MM.1S (cell line): Measurements from ENCODE around the gene RND3.

Experiments used
- DNase-seq: peaks from one replicate; pipeline ENCODE4 v3.0.0-alpha.2; 2015
- H2AFZ ChIP-seq: fragments of 300-600 bp; sonication (generic); 2 replicates; pipeline ENCODE4 v1.6.0; 2016; ENCODE audit warnings: antibody characterized with exemption, low read length
- H3F3A ChIP-seq: fragments of 300-600 bp; sonication (generic); 2 replicates; pipeline ENCODE4 v1.6.1; 2016; ENCODE audit warnings: mild to moderate bottlenecking, antibody characterized with exemption, low read length, moderate library complexity, mixed read lengths; ENCODE audit not compliant: insufficient read depth
- H3K27ac ChIP-seq: fragments of 300-600 bp; sonication (generic); 2 replicates; pipeline ENCODE4 v1.5.1; 2016; ENCODE audit warnings: mild to moderate bottlenecking, low read length
- H3K27me3 ChIP-seq: fragments of 300-600 bp; sonication (generic); replicated peaks from 2 replicates; pipeline ENCODE4 v1.6.0; 2016; ENCODE audit warnings: low read length; ENCODE audit not compliant: insufficient read depth
- H3K36me3 ChIP-seq: fragments of 300-600 bp; sonication (generic); replicated peaks from 2 replicates; pipeline ENCODE4 v1.6.1; 2016; ENCODE audit warnings: mild to moderate bottlenecking, low read length, mixed read lengths; ENCODE audit not compliant: insufficient read depth
- H3K4me1 ChIP-seq: fragments of 300-600 bp; sonication (generic); 2 replicates; pipeline ENCODE4 v1.6.1; 2016; ENCODE audit warnings: low read length, mixed read lengths
- H3K4me2 ChIP-seq: fragments of 300-600 bp; sonication (generic); 2 replicates; pipeline ENCODE4 v1.6.0; 2016; ENCODE audit warnings: low read depth, low read length
- H3K4me3 ChIP-seq: fragments of 300-600 bp; sonication (generic); 2 replicates; pipeline ENCODE4 v1.5.1; 2016; ENCODE audit warnings: low read length, mixed read lengths
- H3K79me2 ChIP-seq: fragments of 300-600 bp; sonication (generic); 2 replicates; pipeline ENCODE4 v1.6.1; 2016; ENCODE audit warnings: mixed run types, low read length, mixed read lengths
- H3K9ac ChIP-seq: fragments of 300-600 bp; sonication (generic); 2 replicates; pipeline ENCODE4 v1.6.1; 2016; ENCODE audit warnings: low read length, mixed read lengths
- H3K9me2 ChIP-seq: fragments of 300-600 bp; sonication (generic); replicated peaks from 2 replicates; pipeline ENCODE4 v1.6.1; 2016; ENCODE audit warnings: mild to moderate bottlenecking, low read length, mixed read lengths; ENCODE audit not compliant: insufficient read depth
- H3K9me3 ChIP-seq: fragments of 300-600 bp; sonication (generic); replicated peaks from 2 replicates; pipeline ENCODE4 v1.6.1; 2016; ENCODE audit warnings: mild to moderate bottlenecking, low read length, mixed read lengths; ENCODE audit not compliant: insufficient read depth
- H4K20me1 ChIP-seq: fragments of 300-600 bp; sonication (generic); 2 replicates; pipeline ENCODE4 v1.6.1; 2016; ENCODE audit warnings: mild to moderate bottlenecking, low read length, moderate library complexity, mixed read lengths; ENCODE audit not compliant: insufficient read depth
- EZH2 ChIP-seq: fragments of 300-600 bp; sonication (generic); optimal IDR thresholded peaks from 2 replicates; pipeline ENCODE3; 2017; ENCODE audit warnings: low read depth, mild to moderate bottlenecking, antibody characterized with exemption, low read length, mixed read lengths
- EZH2phosphoT487 ChIP-seq: fragments of 300-600 bp; sonication (generic); IDR thresholded peaks from 2 replicates; pipeline ENCODE4 v1.6.1; 2018; ENCODE audit warnings: antibody characterized with exemption, low read length
- TF ChIP-seq, protein P1 (sequence below): fragments of 300-600 bp; sonication (generic); IDR thresholded peaks from 2 replicates; pipeline ENCODE4 v1.5.1; 2016; ENCODE audit warnings: antibody characterized with exemption, low read length, mixed read lengths

RND3 gene

DNA sequence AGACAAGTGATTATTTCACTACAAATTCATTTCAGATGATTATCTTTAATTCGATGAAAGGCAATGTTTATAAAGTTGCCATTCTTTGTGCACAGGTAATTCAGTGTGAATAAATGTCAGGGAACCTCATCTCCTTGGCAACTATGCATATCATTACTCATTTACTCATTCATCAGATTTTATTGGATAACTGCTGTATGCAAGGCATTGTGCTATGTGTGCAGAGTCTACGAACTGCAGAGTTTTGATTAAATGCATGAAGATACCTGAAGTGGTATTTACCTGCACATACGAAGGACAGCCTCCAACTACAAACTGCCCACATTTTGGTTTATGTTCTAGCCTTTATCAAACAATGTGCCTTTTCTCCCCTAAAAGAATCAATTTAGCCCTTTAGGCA is 3.5 kb downstream of the RND3 start:
- Histone ChIP-seq H3K9ac (no peak overlapping the region), H3K4me2 (no peak overlapping the region), H3F3A (peaks cover 11% of the 10 kb centered on the region)

DNA sequence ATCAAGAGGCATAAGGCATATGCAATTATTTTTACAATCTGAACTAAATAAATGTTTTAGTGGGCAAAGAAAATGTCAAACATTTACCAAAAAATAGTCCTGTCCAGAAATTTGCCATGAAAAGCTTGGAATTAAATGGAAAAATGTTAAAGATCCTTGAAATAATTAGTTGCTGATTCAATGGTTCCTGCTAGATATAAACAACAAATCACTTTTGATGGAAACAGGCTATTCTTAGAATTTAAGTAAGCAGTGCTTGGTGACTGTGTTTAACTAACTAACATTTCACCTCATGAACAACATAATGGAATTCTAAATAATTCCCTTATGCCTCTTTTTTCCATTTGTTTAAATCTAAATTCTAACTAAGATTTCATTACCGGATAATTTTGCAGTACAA is 3.9 kb downstream of the RND3 start:
- Histone ChIP-seq H3K4me3 (no peak overlapping the region), H3K9ac (no peak overlapping the region), H3K9me3 (no peaks in the 10 kb centered on the region), H4K20me1 (no peaks in the 10 kb centered on the region), H3F3A (peaks cover 11% of the 10 kb centered on the region), H2AFZ (no peak overlapping the region), H3K27ac (no peak overlapping the region), H3K27me3 (no peaks in the 10 kb centered on the region), H3K79me2 (peaks cover 14% of the 10 kb centered on the region), H3K36me3 (no peaks in the 10 kb centered on the region), H3K4me2 (no peak overlapping the region), H3K9me2 (no peaks in the 10 kb centered on the region), H3K4me1 (peaks cover 8% of the 10 kb centered on the region)
- TF ChIP-seq, protein P1, sequence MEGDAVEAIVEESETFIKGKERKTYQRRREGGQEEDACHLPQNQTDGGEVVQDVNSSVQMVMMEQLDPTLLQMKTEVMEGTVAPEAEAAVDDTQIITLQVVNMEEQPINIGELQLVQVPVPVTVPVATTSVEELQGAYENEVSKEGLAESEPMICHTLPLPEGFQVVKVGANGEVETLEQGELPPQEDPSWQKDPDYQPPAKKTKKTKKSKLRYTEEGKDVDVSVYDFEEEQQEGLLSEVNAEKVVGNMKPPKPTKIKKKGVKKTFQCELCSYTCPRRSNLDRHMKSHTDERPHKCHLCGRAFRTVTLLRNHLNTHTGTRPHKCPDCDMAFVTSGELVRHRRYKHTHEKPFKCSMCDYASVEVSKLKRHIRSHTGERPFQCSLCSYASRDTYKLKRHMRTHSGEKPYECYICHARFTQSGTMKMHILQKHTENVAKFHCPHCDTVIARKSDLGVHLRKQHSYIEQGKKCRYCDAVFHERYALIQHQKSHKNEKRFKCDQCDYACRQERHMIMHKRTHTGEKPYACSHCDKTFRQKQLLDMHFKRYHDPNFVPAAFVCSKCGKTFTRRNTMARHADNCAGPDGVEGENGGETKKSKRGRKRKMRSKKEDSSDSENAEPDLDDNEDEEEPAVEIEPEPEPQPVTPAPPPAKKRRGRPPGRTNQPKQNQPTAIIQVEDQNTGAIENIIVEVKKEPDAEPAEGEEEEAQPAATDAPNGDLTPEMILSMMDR = no peak
- no peak for TF ChIP-seq EZH2phosphoT487
- TF ChIP-seq EZH2 = no peak
- no peak for DNase-seq

More for the DNA sequence above, 3.5 kb downstream of the RND3 start:
- DNase-seq = no peak
- Histone ChIP-seq H4K20me1 (no peaks in the 10 kb centered on the region), H3K79me2 (peaks cover 14% of the 10 kb centered on the region), H2AFZ (no peak overlapping the region), H3K9me2 (no peaks in the 10 kb centered on the region), H3K9me3 (no peaks in the 10 kb centered on the region), H3K27me3 (no peaks in the 10 kb centered on the region), H3K4me1 (peaks cover 8% of the 10 kb centered on the region), H3K36me3 (no peaks in the 10 kb centered on the region), H3K27ac (no peak overlapping the region), H3K4me3 (no peak overlapping the region)
- no peak for TF ChIP-seq EZH2
- TF ChIP-seq, protein P1 = no peak

DNA sequence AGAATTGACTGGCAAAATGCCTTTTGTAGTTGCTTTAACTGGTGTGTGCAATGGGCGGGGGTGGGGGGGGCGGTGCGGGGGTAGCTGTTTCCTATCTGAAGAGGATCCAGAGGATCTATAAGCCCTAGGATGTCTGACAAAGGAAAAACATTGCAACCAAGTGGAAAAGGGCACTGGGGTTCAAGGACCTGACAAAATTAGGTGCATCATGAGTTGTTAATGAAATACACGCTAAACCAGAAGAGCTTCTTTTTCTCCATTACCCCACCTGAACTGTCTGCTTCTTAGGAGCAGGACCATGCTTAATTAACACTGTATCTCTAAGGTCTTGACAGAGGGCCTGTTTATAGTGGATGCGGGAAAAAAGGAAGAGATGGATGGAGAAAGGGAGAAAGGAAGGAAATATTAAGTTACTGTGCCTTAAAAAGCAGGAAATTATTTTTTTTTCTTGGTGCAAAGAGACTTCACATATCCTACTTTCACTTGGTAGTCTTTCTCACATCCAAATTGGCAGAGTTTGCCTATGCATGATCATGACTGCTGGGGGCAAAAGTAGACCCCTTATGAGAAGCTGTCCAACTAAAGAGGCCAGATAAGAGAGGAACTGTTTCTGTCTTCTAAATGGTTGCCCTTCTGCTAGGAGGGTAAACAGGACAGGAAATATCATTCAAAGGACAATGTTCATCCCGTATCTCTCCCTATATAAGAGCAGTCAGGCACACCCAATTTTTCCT is 4.6 kb downstream of the RND3 start:
- H3K9ac ChIP-seq = no peak overlapping the region
- no peak overlapping the region for H3K4me2 ChIP-seq
- H3K4me3 ChIP-seq = no peak overlapping the region
- peaks cover 14% of the 10 kb centered on the region for H3K79me2 ChIP-seq
- H3K36me3 ChIP-seq = no peaks in the 10 kb centered on the region
- H3F3A ChIP-seq = peaks cover 10% of the 10 kb centered on the region
- H3K27ac ChIP-seq = no peak overlapping the region
- no peak overlapping the region for H2AFZ ChIP-seq
- no peaks in the 10 kb centered on the region for H3K9me3 ChIP-seq
- TF ChIP-seq, protein P1 = no peak
- TF ChIP-seq EZH2 (no peak), EZH2phosphoT487 (no peak)
- DNase-seq = no peak
- no peaks in the 10 kb centered on the region for H3K9me2 ChIP-seq
- peaks cover 1% of the 10 kb centered on the region for H3K4me1 ChIP-seq
- H3K27me3 ChIP-seq = no peaks in the 10 kb centered on the region
- no peaks in the 10 kb centered on the region for H4K20me1 ChIP-seq
